Amniotic epithelial cell (primary cell): Measurements from ENCODE around the gene LSM12.
"Not testable (repeated sequence)": the region's sequence is repeated elsewhere in the genome, so short reads cannot be mapped to it uniquely, and the experiment has no call there.

Experiments used
- DNase-seq: peaks from one replicate; pipeline ENCODE4 v3.0.0-alpha.2; 2010; ENCODE audit warnings: low read depth

LSM12 gene

DNA sequence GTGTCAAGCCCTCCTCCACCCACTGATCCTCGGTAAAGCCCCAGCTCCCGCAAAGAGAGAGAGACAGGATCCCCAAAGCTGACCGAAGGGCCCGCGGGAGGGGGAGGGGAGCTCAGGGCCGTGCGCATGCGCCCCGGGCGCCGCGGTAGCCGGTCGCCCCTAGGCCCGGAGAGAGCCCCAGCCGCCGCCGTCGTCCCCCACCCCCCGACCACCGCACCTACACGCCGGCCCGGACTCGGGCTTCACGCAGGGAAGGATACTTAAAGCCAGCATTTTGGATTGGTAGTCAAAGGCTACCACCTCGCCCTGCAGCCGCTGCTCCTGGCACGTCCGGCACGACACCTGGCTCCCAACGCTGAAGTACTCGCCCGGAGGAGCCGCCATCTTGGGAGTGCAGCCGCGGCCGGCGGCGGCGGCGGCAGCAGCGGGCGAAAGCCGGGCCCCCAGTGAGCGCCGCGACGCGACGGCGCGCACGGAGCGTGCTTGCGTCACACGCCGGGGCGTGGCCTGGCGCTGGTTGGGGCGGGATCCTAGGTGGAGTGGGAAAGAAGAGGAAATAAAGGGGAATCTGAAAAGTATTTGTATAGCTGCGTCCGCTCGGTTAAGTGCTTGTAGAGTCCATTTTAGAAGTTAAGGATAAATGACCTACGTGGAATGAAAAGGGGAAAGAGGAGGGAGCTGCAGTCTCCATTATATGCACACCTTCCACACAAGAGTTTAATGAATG, at the start of gene LSM12:
Gene LSM12, minus strand, starts transcription at position 468 of the 727 bp plus-strand sequence. Its CDS starts 84 bp downstream, at position 384.
- DNase-seq = peak; percentile 82

DNA sequence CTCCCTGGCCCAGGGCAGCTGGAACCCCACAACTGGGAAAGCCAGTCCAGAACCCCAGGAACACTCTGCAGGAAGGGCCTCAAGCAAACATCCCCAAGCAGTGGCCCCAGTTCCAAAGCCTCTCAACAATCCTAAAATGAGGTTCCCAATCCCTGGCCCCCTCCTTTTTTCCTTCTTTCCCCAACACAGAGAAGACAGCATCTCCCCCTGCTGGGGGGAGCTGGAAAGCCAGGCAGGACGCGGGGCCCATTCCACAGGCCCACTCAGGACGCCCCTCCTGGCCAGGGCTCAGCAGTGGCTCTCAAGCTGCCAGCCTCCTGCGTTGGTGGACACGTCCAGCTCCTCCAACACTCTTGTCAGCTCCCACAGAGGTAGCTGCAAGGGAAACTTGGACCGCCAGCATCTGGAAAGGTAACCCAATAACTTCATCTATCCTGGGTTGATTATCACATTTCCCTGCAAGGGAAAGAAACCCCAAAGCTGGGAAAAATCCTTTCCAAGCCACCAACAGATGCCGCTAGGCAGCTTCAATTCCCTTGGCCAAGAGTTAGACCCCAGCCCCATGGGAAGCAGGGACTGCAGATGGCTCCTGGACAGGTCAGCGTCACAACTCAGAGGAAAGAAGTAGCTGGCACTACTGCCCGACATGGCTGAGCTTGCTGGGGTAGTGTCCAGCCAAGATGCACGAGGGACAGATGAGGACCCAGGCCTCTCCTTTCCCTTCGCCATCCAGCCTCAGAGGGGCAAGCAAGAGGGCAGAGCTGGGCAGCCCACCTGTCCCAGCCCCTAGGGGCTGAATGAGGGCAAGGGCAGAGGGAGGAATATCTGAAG, 49.3 kb upstream of the LSM12 start:
- peak; percentile 22 for DNase-seq

DNA sequence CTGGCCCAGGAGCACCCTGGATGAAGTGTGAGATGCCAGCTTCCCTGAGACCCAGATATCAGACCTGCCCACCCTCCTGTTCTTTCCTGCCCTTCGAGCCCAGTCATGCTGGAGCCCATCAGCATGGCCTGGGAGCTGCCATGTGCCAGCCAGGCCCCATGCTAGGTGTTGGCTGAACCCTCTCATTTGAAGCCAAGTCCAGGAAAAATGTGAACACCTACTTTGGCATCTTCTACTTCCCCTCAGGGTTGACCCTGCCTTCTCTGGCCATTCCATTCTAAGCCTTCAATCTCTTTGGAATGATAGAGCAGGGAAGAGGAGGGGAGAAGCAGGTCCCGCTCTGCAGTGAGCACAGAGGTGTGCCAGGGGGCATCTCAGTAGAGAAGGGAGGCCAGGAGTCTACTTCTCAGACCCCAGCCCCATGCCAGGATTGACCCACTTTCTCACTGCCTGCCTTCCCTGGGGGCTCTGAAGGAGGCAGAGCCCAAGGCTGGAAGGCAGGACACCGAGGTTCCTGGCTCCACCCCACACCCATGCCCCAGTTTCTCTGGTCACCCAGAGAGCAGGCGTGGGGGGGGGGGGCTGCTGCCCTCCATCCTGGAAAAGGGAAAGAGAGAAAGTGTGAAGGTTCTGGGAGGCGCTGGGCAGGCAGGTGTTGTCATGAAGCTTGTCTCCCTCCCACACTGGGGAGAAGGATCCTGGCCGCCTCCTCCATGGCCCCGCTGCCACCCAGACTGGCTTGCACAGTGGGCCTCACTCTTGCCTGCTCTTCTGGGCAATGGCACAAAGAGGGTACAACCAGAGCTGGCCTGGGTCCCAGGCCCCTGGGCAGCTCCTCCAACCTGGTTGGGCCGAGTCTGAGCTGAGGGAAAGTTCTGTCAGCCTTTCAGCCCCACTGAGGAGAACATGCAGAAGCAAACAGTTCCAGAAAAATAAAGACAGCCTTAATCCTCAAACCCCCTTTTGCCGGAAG, 47.7 kb upstream of the LSM12 start:
- DNase-seq = no peak

DNA sequence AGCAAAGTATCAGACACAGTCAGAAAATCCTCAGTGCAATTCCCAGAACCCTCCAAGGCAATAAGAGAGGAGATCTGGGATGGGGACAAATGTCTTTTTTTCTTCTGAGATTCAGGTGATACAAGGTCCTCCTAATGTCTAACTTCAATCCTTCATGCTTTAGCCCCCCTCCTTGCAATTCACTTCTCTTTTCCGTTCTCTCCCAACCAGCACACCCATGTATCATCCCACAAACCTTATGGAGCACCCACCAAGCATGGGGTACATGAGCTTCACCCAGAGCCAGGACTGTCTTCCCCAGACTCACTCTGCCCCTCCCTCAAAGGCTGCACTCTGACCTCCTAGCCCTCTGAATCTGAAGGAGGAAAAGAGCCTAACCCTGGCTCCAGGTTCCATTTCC, 46.9 kb upstream of the LSM12 start:
- no peak for DNase-seq

DNA sequence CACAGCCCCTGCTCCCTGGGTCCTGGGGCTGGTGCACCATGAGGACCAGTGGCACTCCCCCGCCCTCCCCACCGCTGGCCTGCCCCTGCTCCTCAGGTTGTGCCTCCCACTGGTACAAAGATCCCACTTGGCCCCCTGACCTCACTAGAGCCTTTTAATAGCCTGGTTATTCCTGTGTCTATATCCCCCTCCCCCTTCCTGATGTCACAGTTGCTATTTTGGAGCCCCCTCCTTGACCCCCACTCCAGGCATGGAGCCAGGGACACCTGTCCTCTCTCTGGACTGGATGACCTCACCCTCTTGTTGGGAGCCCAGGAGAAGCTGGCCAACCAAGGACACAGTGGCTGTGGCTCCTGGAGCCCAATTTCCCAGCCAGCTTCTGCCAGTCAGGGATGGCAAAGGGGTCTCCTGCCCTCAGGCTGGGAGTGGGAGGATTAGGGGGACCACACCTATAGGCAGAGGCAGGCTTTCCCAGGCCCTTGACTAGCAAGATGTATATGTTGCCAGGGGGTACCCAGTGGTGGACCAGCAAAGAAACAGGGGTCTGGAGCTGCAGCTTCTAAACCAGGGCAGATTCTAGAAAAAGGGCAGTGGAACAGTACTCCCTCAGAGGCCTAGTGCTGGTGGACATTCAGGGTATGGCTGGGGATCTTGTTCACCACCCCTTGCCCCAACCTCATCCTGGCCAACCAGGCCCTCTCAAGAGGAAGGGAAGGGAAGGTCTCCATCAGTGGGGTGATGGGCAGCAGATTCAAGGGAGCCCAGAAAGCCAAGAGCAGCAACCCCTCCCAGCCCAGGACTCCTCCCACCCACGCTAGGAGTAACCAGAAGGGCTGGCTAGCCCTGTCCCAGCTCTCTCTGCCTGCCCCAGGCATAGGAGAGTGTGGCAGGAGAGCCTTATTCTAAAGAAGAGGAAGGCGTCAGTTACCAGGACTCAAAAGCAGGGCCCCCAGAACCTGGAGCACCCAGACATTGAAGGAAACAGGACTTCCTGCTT, 46.1 kb upstream of the LSM12 start:
- no peak for DNase-seq

DNA sequence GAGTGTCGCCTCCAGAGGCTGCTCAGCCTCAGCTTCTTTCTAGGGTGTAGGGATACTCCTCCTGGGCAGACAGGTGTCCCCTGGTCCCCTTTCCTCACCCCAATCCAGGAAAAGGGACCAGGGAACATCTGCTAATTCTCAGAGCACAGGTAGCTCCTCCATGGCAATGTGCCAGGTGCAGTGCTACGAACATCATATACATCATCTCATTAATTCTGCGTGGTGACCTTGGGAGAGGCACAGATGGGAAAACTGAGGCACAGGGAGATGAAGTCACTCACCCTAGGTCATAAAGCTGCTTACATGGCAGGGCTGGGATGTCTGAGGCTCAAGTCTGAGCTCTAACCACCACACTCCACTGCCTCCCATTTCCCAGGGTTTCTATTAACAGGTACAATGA, 45.3 kb upstream of the LSM12 start:
- DNase-seq = no peak

DNA sequence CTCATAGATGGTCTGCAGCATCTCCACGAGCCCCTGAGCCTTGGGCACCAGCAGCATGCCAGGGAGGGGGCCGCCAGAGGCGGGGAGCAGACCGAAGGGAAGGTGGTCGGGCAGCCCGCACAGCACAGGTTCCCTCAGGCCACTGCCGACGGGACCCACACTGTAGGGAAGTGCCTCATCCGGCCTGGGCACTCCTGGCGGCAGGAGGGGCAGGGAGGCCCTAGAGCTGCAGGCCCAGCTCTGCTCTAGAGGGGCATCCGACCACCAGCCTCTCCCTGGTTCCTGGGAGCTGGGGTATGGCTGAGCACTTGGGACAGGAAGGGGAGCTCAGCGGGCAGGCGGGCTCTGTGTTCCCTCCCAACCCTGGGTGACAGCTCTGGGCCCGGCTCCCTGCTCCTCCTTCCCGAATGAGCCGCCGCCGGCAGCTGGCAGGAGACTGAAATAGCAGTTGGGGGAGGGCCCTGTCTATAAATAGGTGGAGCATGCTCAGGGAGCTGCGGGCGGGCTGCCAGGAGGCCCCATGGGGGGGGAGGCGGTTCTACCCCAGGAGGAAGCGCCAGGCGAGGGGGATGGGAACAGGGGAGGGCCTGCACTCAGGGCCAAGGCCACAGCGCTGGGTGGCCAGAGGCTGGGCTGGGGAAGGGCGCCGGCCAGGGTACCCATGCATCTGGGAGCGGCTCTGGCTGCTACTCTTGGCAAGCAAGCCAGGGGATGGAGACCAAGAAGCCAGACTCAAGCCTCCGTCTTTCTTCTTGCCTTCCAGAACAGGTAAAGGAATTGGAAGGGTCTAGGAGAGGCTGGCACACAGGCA, 44.6 kb upstream of the LSM12 start:
- DNase-seq = peak; percentile 74

DNA sequence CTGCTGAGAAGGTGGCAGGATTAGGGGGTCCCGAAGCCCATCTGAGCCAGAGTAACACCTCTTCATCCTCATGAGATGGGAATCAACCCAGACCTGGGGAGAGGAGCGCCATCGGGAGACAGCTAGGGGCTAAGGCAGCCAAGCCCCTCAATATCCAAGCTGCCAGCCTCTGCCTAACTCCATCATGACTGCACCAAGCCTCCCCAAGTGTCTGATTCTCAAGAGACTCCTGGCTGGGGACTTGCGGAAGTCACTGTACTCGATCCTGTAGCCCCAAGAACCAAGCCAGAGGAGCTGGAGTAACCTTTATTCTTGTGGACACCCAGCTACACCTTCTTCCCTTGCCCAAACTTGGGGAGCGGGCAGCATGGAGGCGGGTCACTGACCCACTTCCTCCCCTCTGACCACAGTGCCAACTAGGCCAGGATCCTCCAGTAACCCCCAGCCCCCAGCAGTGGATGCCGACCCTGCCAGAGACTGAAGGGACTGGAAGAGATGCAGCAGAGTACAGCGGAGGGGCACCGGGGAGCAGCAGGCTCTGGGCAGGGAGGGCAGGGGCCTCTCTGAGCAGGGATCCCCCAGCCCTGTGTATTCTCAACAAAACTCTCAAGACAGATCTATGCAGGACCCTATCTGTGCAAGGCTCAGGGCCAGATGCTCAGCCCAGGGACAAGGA, 43.7 kb upstream of the LSM12 start:
- no peak for DNase-seq

DNA sequence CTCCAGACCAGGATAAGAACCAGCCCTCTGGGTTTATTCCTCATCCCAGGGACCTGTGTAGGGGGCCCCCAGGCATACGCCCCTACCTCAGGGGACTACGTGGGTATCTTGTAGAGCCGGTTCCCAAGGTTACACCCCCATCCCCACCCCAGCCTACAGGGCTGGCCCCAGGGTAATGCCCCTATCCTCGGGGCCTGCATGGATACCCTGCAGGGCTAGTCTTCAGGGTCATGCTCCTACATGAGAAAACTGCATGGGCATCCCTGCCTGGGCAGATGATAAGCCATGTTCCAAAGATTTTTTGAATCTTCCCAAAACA, 42.8 kb upstream of the LSM12 start:
- DNase-seq = no peak

DNA sequence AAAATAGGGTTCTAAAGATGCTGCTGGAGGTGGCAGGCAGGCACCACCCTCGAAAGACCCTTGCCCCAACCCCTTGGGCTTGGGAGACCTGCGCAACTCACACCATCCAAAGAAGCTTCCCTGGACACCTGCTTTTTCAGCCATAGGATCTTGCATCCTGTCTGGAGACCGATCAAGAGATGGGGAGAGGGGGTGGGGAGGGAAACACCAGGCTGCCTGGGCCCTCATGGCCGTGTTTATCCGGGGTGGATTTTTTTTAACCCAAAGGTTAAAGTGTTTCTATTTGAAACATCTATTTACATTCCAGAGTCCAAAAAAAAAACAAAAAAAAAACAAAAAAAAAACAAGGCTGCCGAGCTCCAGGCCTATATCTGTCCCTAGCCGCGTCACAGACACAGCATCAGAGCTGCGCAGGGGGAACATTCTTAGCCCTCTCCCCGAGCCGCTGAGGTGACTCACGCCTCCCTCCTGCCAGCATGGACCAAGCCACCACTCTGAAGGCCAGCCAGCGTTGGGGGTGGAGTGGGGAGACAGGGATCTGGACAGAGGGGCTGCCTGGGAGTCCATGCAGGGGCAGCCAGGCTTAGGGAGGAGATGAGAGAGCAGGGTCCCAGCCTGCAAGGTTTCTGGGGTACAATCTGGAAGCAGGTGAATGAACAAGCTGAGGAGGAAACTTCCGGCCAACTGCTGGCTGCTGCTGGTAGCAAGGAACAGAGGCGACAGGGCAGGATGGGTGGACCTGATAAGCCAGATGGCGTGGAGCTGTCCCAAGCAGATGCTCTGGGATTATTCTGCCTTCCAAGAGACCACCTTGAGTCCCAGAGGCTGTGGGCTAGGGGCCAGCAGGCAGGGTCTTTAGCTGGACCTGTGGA, 42.2 kb upstream of the LSM12 start:
- peak; percentile 85 for DNase-seq

DNA sequence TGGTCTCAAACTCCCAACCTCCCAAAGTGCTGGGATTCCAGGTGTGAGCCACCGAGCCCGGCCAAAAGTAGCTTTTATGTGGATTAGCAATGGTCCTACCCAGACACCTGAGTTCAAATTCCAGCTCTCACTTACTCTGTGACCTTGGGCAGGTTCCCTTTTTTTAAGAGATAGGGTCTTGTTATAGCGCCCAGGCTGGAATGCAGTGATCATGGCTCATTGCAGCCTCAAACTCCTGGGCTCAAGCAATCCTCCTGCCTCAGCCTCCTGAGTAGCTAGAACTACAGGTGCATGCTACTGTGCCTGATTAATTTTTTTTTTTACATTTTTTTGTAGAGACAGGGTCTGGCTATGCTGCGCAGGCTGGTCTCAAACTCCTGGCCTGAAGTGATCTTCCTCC, 40.3 kb upstream of the LSM12 start:
- no peak for DNase-seq

DNA sequence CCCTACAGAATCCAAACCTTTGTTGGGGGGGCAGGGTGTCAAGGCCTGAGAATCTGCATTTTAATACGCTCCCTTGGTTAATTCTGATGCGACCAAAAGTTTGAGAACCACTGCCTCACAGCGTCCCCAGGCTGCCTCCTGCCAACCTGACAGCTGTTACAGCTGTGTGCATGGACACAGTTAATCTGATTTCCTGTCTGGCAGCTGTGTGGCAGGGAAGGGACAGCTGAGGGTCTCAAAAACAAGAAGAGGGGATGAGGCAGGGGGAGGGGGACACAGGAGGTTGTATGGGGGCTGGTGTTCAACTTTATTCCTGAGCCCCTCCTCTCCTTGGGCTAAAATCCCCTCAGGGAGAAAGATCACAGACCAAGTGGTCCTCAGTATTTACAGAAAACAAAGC, 39.5 kb upstream of the LSM12 start:
- no peak for DNase-seq

DNA sequence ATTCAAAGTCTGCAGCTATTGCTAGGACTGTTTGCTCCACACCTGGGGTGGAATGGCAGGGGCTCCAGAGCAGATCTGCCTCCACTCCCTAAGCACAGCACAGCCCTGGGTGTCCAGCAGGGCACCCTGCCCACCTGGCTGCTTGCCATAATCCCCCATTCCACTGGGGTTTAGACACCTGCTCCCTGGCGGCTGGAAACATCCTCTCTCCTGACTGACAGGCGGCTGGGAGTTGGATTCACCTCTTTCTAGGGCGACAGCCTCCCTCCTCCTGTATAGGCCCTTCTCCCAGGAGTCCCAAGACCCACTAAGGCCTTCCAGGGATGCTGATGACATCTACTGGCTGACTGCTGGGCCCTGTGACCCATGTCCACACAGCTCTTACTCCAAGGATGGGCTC, 39.0 kb upstream of the LSM12 start:
- no peak for DNase-seq

DNA sequence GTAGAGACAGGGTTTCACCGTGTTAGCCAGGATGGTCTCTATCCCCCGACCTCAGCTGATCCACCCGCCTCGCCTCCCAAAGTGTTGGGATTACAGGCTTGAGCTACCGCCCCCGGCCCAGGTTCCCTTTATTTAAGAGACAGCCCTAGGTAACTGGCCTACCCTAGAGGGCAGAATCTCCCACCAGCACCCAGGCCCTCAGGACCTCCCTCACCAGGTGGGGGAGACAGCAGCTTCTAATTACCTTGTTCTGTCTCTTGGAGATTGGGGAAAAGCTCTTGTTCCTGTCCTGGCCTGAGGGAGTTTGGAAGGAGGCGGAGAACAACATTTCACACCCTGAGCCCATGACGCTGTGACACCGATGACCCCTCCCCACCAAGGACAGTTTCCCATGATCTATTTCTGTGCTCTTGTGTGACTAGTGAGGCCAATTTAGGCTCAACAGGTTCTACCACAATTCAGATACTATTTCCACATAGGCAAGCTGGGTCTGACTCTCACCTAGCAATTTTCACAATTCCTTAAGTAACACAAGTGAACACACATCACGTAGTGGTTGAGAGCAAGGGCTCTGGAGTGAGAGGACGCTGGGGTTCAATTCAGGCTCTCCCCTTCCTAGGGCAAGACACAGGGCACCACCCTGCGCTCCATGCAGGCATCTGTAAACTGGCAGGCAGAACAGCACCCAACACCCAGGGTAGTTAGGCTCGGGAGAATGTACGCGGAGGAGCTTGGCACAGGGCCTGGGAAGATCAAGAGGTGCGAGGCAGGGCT, 36.6 kb upstream of the LSM12 start:
- DNase-seq = no peak

DNA sequence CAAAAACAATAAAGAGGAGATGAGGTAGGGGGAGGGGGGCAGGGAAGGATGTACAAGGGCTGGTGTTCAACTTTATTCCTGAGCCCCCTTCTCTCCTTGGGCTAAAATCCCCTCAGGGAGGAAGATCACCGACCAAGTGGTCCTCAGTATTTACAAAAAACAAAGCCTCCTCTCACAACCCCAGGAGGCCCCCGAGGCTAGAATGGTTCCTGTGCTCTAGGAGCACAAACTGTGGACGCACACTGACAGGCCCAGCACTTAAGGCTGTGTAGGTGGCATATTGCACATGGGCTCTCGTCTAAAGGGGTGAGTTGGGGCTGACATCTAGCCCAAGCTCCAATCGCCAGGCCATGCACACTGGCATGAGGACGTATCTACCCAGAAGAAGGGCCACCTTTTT, 35.4 kb upstream of the LSM12 start:
- DNase-seq = not testable (repeated sequence)

DNA sequence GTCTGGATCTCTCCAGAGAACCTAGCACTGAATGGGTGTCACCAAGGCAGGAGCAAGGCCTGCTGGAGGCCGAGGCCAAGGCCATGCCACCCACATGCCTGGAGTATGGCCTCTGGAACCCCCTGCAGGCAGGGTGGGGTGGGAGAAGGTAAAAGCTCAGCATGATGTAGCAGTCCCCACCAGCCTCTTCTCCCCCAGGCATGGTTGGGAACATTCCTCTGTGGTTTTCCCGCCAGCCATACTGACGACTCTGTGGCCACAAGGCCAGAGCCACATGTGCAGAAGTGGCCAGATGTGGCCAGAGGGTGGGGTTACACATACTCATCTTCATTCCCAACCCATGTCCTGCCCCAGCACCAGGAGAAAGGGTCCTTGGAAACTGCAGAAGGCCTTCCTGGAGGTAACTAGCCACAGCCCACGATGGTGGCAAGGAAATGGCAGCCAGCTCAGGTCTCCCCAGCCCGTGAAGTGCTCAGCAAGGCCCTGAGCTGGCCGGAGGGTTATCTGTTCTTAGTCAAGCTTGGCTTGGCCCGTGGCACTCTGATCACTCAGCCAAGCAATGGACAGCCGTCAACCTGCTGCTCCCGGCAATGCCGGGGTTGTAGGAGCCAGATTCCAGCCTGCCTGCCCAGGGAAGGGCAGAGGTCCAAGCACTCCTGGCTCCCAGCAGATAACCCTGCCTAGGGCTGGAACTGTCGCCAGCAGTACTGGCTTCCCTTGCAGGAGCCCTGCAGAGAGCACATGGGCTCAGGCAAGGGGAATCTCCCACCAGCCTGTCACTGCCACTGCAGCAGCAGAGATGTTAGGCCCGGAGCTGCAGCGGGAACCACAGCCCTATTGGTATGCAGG, 30.9 kb upstream of the LSM12 start:
- DNase-seq = peak; percentile 24
